GM12873 (cell line): Measurements from ENCODE around the gene RER1.

Experiments
- CTCF ChIP-seq: IDR thresholded peaks from 2 replicates; pipeline ENCODE4 v1.5.1; 2012; ENCODE audit warnings: low read depth, mild to moderate bottlenecking, moderate library complexity, low read length, control low read depth; ENCODE audit not compliant: insufficient read depth; ENCODE audit errors: missing control alignments

RER1 gene

DNA sequence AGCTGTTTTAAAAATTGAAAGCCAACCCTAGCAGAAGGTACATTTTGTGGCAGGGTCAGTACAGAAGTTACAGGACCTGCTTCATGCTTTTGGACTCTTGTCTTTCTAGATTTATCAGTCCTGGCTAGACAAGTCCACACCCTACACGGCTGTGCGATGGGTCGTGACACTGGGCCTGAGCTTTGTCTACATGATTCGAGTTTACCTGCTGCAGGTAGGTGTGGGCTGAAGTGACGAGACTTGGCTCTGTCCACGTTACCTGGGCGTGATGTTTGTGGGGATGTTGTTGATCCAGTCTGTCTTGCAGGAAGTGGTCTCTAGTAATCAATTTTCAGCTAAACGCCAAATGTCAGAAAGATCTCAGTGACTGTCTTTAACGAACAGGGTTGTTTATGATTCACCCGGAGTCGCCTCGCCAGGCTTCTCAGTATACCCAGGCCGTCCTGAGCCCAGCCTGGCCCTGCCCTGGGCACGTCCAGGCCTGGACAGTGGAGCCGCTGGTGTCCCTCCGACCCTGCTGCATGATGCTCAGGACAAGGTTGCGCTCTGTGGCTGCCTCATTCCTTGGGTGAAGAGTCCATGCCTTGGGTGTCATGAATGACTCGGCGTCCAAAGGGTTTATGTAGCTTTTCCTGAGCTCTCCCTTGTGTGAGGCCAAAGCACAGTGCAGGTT is 5.5 kb downstream of the RER1 start:
- no peak for TF ChIP-seq CTCF

DNA sequence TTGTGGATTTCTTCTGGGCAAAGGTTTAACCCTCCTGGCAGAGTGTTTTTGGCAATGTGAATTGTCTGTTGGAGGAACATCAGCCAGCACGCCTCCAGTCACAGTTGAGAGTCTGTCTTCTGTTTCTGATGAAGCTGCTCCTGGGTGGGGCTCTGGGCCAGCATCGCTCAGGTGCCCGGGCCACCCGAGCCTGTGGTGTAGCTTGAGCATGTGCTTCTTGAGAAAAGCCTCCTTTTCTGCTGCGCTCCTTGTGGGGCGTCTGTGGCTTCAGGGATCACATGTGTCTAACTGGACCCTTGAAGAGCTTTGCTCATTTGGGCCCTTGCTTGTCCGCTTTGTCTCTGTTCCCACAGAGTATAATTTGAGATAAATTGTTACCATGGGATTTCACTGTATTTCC is 7.2 kb downstream of the RER1 start:
- TF ChIP-seq CTCF: no peak

GRCh38 chr1:2399890-2400575 is 8.4 kb downstream of the RER1 start:
- no peak for TF ChIP-seq CTCF

GRCh38 chr1:2400576-2400909 is 8.9 kb downstream of the RER1 start:
- TF ChIP-seq CTCF: no peak

GRCh38 chr1:2400950-2401649 is 9.5 kb downstream of the RER1 start:
- TF ChIP-seq CTCF: no peak

- TF ChIP-seq CTCF: no peak
Observed at GRCh38 chr1:2402420-2402819, 10.8 kb downstream of the RER1 start.

DNA sequence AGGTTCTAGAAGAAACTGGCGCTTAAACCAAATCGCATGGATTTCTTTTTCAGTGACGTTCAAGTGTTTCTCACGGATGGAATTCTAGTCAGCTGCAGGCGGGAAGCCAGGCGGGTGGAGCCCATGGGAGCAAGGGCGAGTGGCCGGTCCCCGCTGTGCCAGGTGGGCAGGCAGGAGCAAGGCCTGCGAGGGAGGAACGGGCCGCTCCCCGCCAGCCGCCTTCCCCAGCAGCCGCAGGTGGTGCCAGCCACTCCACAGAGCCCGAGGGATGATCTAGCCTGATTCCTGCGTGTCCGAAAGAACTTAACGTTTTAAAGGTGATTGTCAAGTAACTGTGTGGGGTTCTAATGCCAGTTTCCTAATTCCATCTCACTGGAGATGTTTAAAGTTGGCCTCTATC is 11.6 kb downstream of the RER1 start:
- TF ChIP-seq CTCF: no peak
